Measurements from ENCODE around the gene APOBEC3B.
A peak's percentile ranks its signal among the peaks of the same experiment; 100 is the strongest.

The APOBEC3B gene

GRCh38 chr22:38971202-38971601 lies 10.9 kb upstream of the APOBEC3B start:
- Histone ChIP-seq H3K4me3 (ENCODE audit: low read length in 2 of 2) (peak overlapping the region in 1 of 2 donors; percentile 48), H3K4me1 (ENCODE audit: control insufficient read depth in 2 of 2, insufficient read depth in 1 of 2, low read depth in 1 of 2, low read length in 2 of 2) (peaks cover 0 to 7% of the 10 kb centered on the region in 2 donors), H2BK5ac (ENCODE audit: low read length) (no peak overlapping the region), H3K18ac (ENCODE audit: low read length) (peak overlapping the region; percentile 14), H2BK120ac (ENCODE audit: low read depth, low read length) (no peak overlapping the region), H4K91ac (ENCODE audit: low read depth, low read length, poor library complexity) (peak overlapping the region; percentile 53), H3K79me1 (ENCODE audit: low read depth, low read length) (peaks cover under 1% of the 10 kb centered on the region), H2BK12ac (ENCODE audit: low read length) (no peak overlapping the region), H2AFZ (ENCODE audit: low read length) (no peak overlapping the region), H3K9me3 (replicated peaks in 1 of 2; ENCODE audit: control insufficient read depth in 2 of 2, insufficient read depth in 1 of 2, low read depth in 1 of 2, low read length in 2 of 2) (peaks cover 4 to 6% of the 10 kb centered on the region in 2 donors), H3K27me3 (ENCODE audit: control insufficient read depth in 3 of 3, insufficient read depth in 3 of 3, low read depth in 1 of 3, low read length in 3 of 3) (peaks cover 0 to 43% (median 0%) of the 10 kb centered on the region in 3 experiments), H3K23ac (ENCODE audit: low read depth, low read length, poor library complexity) (no peak overlapping the region), H3K4me2 (ENCODE audit: insufficient read depth, low read length, poor library complexity, severe bottlenecking) (no peak overlapping the region), H3K27ac (replicated peaks; ENCODE audit: low read length) (no peak overlapping the region), H3K14ac (ENCODE audit: low read length) (no peak overlapping the region), H2BK15ac (ENCODE audit: low read length) (peak overlapping the region; percentile 27), H4K8ac (ENCODE audit: low read depth, low read length) (no peak overlapping the region), H3K36me3 (replicated peaks in 1 of 2; ENCODE audit: control insufficient read depth in 2 of 2, insufficient read depth in 2 of 2, low read length in 2 of 2) (no peaks in the 10 kb centered on the region), H3K4ac (ENCODE audit: low read length) (no peak overlapping the region), H3K9ac (ENCODE audit: low read depth, low read length, poor library complexity) (peak overlapping the region; percentile 12), H2AK5ac (ENCODE audit: low read depth, low read length) (no peak overlapping the region)
- WGBS, 2 donors (ENCODE audit: extremely low coverage in 2 of 2, insufficient read length in 2 of 2, insufficient replicate concordance in 1 of 2): no CpG with 5 or more reads among the region's 5 CpGs
- no peak for DNase-seq (ENCODE audit: low spot score)

- Histone ChIP-seq H4K91ac (ENCODE audit: low read depth, low read length, poor library complexity) (no peak overlapping the region), H3K23ac (ENCODE audit: low read depth, low read length, poor library complexity) (no peak overlapping the region), H3K4me3 (ENCODE audit: low read length in 2 of 2) (no peak overlapping the region), H3K9me3 (replicated peaks in 1 of 2; ENCODE audit: control insufficient read depth in 2 of 2, insufficient read depth in 1 of 2, low read depth in 1 of 2, low read length in 2 of 2) (peaks cover 4 to 6% of the 10 kb centered on the region in 2 donors), H2AK5ac (ENCODE audit: low read depth, low read length) (no peak overlapping the region), H3K27me3 (ENCODE audit: control insufficient read depth in 3 of 3, insufficient read depth in 3 of 3, low read depth in 1 of 3, low read length in 3 of 3) (peaks cover 0 to 37% (median 0%) of the 10 kb centered on the region in 3 experiments), H2BK12ac (ENCODE audit: low read length) (no peak overlapping the region), H3K14ac (ENCODE audit: low read length) (no peak overlapping the region), H3K27ac (replicated peaks; ENCODE audit: low read length) (no peak overlapping the region), H3K18ac (ENCODE audit: low read length) (peak overlapping the region; percentile 35), H3K79me1 (ENCODE audit: low read depth, low read length) (no peaks in the 10 kb centered on the region), H4K8ac (ENCODE audit: low read depth, low read length) (no peak overlapping the region), H3K4me1 (ENCODE audit: control insufficient read depth in 2 of 2, insufficient read depth in 1 of 2, low read depth in 1 of 2, low read length in 2 of 2) (peaks cover 0 to 5% of the 10 kb centered on the region in 2 donors), H3K4ac (ENCODE audit: low read length) (no peak overlapping the region), H3K36me3 (replicated peaks in 1 of 2; ENCODE audit: control insufficient read depth in 2 of 2, insufficient read depth in 2 of 2, low read length in 2 of 2) (no peaks in the 10 kb centered on the region), H2BK120ac (ENCODE audit: low read depth, low read length) (no peak overlapping the region), H2BK5ac (ENCODE audit: low read length) (no peak overlapping the region), H2BK15ac (ENCODE audit: low read length) (peak overlapping the region; percentile 27), H2AFZ (ENCODE audit: low read length) (no peak overlapping the region), H3K9ac (ENCODE audit: low read depth, low read length, poor library complexity) (no peak overlapping the region), H3K4me2 (ENCODE audit: insufficient read depth, low read length, poor library complexity, severe bottlenecking) (no peak overlapping the region)
- DNase-seq (ENCODE audit: low spot score): no peak
- no CpG with 5 or more reads among the region's 3 CpGs for WGBS, 2 donors (ENCODE audit: extremely low coverage in 2 of 2, insufficient read length in 2 of 2, insufficient replicate concordance in 1 of 2)
Measured at GRCh38 chr22:38971791-38972190, 10.4 kb upstream of the APOBEC3B start.

- H2AK5ac ChIP-seq (ENCODE audit: low read depth, low read length): no peak overlapping the region
- H3K14ac ChIP-seq (ENCODE audit: low read length): no peak overlapping the region
- H3K4me3 ChIP-seq (ENCODE audit: low read length in 2 of 2): no peak overlapping the region
- H3K23ac ChIP-seq (ENCODE audit: low read depth, low read length, poor library complexity): no peak overlapping the region
- no peak overlapping the region for H2BK120ac ChIP-seq (ENCODE audit: low read depth, low read length)
- H4K8ac ChIP-seq (ENCODE audit: low read depth, low read length): no peak overlapping the region
- H3K27me3 ChIP-seq (ENCODE audit: control insufficient read depth in 3 of 3, insufficient read depth in 3 of 3, low read depth in 1 of 3, low read length in 3 of 3): peaks cover 0 to 30% (median 0%) of the 10 kb centered on the region in 3 experiments
- H3K4ac ChIP-seq (ENCODE audit: low read length): no peak overlapping the region
- no peak overlapping the region for H2BK12ac ChIP-seq (ENCODE audit: low read length)
- no peak overlapping the region for H3K9ac ChIP-seq (ENCODE audit: low read depth, low read length, poor library complexity)
- no peak overlapping the region for H3K4me2 ChIP-seq (ENCODE audit: insufficient read depth, low read length, poor library complexity, severe bottlenecking)
- H3K18ac ChIP-seq (ENCODE audit: low read length): no peak overlapping the region
- H3K36me3 ChIP-seq (replicated peaks in 1 of 2; ENCODE audit: control insufficient read depth in 2 of 2, insufficient read depth in 2 of 2, low read length in 2 of 2): no peaks in the 10 kb centered on the region
- no peaks in the 10 kb centered on the region for H3K79me1 ChIP-seq (ENCODE audit: low read depth, low read length)
- no peak overlapping the region for H2BK15ac ChIP-seq (ENCODE audit: low read length)
- H3K27ac ChIP-seq (replicated peaks; ENCODE audit: low read length): no peak overlapping the region
- H2BK5ac ChIP-seq (ENCODE audit: low read length): no peak overlapping the region
- peaks cover 0 to 4% of the 10 kb centered on the region in 2 donors for H3K4me1 ChIP-seq (ENCODE audit: control insufficient read depth in 2 of 2, insufficient read depth in 1 of 2, low read depth in 1 of 2, low read length in 2 of 2)
- no peak overlapping the region for H4K91ac ChIP-seq (ENCODE audit: low read depth, low read length, poor library complexity)
- peaks cover 4 to 6% of the 10 kb centered on the region in 2 donors for H3K9me3 ChIP-seq (replicated peaks in 1 of 2; ENCODE audit: control insufficient read depth in 2 of 2, insufficient read depth in 1 of 2, low read depth in 1 of 2, low read length in 2 of 2)
- no peak for DNase-seq (ENCODE audit: low spot score)
- H2AFZ ChIP-seq (ENCODE audit: low read length): no peak overlapping the region
- WGBS, 2 donors (ENCODE audit: extremely low coverage in 2 of 2, insufficient read length in 2 of 2, insufficient replicate concordance in 1 of 2): no CpG with 5 or more reads among the region's 5 CpGs
Measured at GRCh38 chr22:38972558-38972957, 9.6 kb upstream of the APOBEC3B start.

- Histone ChIP-seq H2BK120ac (ENCODE audit: low read depth, low read length) (no peak overlapping the region), H3K4me3 (ENCODE audit: low read length in 2 of 2) (no peak overlapping the region), H3K4me1 (ENCODE audit: control insufficient read depth in 2 of 2, insufficient read depth in 1 of 2, low read depth in 1 of 2, low read length in 2 of 2) (no peaks in the 10 kb centered on the region), H4K91ac (ENCODE audit: low read depth, low read length, poor library complexity) (no peak overlapping the region), H2BK5ac (ENCODE audit: low read length) (peak overlapping the region; percentile 6), H2AK5ac (ENCODE audit: low read depth, low read length) (peak overlapping the region; percentile 20), H3K79me1 (ENCODE audit: low read depth, low read length) (no peaks in the 10 kb centered on the region), H3K18ac (ENCODE audit: low read length) (no peak overlapping the region), H3K23ac (ENCODE audit: low read depth, low read length, poor library complexity) (no peak overlapping the region), H3K36me3 (replicated peaks in 1 of 2; ENCODE audit: control insufficient read depth in 2 of 2, insufficient read depth in 2 of 2, low read length in 2 of 2) (no peaks in the 10 kb centered on the region), H3K27me3 (ENCODE audit: control insufficient read depth in 3 of 3, insufficient read depth in 3 of 3, low read depth in 1 of 3, low read length in 3 of 3) (peaks cover 0 to 20% (median 0%) of the 10 kb centered on the region in 3 experiments), H3K4ac (ENCODE audit: low read length) (no peak overlapping the region), H4K8ac (ENCODE audit: low read depth, low read length) (no peak overlapping the region), H3K27ac (replicated peaks; ENCODE audit: low read length) (no peak overlapping the region), H3K9ac (ENCODE audit: low read depth, low read length, poor library complexity) (no peak overlapping the region), H3K4me2 (ENCODE audit: insufficient read depth, low read length, poor library complexity, severe bottlenecking) (no peak overlapping the region), H2BK15ac (ENCODE audit: low read length) (peak overlapping the region; percentile 75), H2AFZ (ENCODE audit: low read length) (peak overlapping the region; percentile 57), H2BK12ac (ENCODE audit: low read length) (no peak overlapping the region), H3K9me3 (replicated peaks in 1 of 2; ENCODE audit: control insufficient read depth in 2 of 2, insufficient read depth in 1 of 2, low read depth in 1 of 2, low read length in 2 of 2) (peaks cover 4 to 6% of the 10 kb centered on the region in 2 donors), H3K14ac (ENCODE audit: low read length) (no peak overlapping the region)
- peak; percentile 52 for DNase-seq (ENCODE audit: low spot score)
- no CpG with 5 or more reads among the region's 15 CpGs for WGBS, 2 donors (ENCODE audit: extremely low coverage in 2 of 2, insufficient read length in 2 of 2, insufficient replicate concordance in 1 of 2)
Measured at GRCh38 chr22:38973289-38974169, 8.6 kb upstream of the APOBEC3B start.

All from neuronal stem cell (in vitro differentiated cells).